ENCODE data around the gene WDR1.

DNA sequence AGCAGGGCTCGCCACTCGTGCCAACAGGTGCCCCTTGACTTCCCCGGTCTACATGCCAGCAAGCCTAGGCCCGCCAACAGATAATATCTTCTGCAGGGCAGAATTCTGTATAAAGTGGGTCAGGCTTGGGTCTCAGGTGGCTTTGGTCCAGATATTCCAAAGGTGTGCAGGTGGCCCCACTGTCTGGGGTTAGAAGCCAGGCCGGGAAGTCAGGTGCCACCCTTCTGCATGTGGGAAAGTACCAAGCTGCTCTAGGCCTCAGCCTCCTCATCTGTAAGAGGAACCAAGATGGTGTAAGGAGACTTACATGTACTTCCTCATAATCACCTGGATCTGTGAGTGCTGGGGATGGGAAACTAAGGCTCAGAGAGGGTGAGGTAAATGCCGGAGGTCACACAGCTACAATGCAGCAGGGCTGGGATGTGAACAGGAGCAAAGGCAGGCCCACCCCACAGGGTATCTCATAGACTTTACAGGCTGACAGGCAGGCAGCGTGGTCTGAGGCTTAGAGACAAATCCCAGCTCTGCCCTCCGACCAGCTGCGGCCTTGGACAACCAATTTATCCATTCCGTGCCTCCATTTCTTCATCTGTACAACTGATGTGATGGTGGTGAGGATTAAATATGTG, 35.9 kb downstream of the WDR1 start:
- TF ChIP-seq, protein P1, sequence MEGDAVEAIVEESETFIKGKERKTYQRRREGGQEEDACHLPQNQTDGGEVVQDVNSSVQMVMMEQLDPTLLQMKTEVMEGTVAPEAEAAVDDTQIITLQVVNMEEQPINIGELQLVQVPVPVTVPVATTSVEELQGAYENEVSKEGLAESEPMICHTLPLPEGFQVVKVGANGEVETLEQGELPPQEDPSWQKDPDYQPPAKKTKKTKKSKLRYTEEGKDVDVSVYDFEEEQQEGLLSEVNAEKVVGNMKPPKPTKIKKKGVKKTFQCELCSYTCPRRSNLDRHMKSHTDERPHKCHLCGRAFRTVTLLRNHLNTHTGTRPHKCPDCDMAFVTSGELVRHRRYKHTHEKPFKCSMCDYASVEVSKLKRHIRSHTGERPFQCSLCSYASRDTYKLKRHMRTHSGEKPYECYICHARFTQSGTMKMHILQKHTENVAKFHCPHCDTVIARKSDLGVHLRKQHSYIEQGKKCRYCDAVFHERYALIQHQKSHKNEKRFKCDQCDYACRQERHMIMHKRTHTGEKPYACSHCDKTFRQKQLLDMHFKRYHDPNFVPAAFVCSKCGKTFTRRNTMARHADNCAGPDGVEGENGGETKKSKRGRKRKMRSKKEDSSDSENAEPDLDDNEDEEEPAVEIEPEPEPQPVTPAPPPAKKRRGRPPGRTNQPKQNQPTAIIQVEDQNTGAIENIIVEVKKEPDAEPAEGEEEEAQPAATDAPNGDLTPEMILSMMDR (IDR thresholded peaks at IDR 0.05): no peak
- TF ChIP-seq POLR2A (IDR thresholded peaks at IDR 0.05): no peak

Measured in testis (tissue), 2 donors.